Medulla oblongata (tissue), 1 donor: Measurements from ENCODE around the gene PPIA.
A peak's percentile ranks its signal among the peaks of the same experiment; 100 is the strongest.
"Not testable (repeated sequence)": the region's sequence is repeated elsewhere in the genome, so short reads cannot be mapped to it uniquely, and the experiment has no call there.

Source experiments
- DNase-seq: peaks from one replicate; pipeline ENCODE4 v3.0.0-alpha.2; 2015; ENCODE audit errors: extremely low spot score

The PPIA gene

DNA sequence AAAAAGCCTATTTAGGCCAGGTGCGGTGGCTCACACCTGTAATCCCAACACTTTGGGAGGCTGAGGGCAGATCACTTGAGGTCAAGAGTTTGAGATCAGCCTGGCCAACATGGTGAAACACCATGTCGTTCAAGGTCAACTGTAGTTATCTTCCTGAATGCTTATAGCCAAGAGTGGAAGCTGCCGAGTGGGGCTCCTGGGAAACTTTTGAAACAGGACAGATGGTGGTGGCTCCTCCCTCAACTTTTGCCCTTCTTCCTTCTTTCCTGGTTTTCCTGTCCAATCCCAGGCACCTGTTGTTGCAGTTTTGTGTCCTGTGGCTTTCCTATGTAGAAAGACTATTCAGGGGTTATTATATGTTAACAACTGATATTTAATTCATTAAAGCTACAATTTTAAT is 8.7 kb upstream of the PPIA start:
- DNase-seq, result no peak

DNA sequence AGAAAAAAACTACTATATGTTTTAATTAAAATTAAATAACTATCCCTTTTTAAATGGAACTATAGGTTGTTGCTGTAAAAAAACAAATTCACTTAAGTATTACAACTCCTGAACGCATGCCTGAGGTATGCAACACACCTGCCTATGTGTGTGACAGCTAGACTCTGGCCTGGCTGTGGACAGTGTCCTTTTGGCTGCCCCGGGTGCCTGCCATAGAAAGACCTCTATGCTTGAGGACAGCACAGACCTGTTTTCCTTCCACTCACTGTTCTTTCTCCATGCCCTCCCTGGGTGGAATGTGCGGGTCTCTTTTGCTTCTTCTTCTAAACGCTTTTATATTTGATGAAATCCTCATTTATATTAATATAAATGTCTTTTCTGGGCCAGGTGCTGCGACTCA is 6.5 kb upstream of the PPIA start:
- no peak for DNase-seq

DNA sequence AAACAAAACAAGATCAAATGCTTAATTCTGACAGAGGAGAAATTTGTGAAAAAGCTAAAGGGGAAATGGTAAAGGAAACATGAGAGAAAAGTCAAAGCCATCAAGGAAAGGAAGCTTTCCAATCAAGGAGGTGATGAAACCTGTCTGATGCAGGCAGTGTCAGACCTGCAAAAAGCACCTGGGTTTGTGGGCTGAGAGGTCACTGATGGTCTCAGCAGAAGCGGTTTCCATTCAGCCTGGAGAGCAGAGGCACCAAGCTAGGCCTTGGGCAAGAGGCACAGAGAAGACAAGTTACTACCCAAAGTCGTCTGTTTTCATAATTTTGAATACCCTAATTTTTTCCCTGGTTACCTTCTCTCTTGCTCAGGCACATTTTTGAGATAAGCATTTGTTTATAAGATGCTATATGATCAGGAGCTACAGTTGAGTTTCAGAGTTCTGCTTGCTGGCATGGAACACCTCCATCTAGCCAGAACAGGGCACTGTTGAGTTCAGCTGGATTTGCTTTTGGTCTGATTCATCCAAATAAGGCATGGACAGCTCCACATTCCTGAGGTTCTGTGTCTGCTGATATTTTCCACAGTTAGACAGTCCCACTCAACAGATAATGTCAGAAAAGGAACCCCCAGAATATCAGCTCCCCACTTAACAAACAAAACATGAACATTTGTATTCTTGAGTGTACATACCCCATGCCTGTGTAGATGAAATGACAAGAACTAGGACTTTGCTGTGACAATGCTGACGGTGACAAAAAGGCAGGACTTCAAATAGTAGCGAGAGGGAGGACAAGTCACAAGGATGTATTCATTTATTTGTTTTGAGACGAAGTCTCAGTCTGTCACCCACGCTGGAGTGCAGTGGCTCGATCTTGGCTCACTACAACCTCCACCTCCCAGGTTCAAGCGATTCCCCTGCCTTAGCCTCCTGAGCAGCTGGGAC is 4.9 kb upstream of the PPIA start:
- no peak for DNase-seq

DNA sequence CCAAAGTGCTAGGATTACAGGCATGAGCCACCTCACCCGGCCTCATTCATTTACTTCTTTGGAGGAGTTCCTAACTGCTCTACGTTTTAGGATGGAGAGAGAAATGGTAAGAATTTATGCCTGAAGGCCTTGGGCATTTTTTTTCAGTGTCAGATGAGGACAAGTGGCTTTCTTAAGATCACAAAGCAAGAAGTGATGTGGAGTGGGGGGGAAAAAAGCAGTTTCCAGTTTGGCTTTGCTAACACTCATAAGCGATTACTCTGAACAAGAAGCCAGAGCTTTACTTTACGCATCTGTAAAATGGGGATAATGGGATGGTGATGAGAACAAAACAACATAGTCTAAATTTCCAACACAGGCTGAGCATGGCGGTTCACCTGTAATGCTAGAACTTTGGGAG is 2.6 kb upstream of the PPIA start:
- no peak for DNase-seq

DNA sequence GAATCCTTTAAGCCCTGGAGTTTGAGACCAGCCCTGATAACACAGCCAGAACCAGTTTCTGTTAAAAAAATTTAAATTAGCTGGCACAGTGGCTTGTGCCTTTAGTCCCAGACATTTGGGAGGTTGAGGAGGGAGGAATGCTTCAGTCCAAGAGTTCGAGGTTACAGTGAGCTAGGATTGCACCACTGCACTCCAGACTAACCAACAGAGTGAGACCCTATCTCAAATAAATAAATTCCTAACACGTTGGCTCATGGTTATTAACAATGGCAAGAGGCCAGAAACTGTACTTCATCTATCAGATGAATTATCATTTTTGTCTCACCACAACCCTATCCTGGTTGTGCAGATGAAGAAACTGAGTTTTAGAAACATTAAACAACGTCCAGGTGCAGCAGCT is 2.1 kb upstream of the PPIA start:
- DNase-seq, result no peak

DNA sequence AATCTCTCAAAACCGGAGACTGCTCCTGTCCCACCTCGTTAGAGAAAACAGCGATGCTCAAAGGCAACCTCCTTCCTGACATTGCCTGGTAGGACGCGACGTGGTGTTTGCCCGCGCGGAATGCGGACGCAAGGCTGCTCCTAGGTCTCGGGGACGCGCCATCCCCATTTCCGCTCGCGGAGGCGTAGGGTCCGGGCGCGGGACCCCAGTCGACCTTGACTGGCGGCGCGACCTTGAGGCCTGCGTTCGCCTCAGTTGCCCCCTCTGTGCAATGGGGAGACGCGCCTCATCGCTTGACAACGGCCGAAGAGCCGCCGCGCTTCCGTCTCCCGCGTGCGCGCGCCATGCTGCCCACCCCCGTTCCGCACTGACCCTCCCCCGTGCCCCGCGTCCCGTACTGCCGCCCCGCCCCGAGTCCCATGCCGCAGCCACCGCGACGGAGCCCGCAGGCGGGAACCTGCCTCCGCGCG is 412 bp upstream of the PPIA start:
- no peak for DNase-seq

DNA sequence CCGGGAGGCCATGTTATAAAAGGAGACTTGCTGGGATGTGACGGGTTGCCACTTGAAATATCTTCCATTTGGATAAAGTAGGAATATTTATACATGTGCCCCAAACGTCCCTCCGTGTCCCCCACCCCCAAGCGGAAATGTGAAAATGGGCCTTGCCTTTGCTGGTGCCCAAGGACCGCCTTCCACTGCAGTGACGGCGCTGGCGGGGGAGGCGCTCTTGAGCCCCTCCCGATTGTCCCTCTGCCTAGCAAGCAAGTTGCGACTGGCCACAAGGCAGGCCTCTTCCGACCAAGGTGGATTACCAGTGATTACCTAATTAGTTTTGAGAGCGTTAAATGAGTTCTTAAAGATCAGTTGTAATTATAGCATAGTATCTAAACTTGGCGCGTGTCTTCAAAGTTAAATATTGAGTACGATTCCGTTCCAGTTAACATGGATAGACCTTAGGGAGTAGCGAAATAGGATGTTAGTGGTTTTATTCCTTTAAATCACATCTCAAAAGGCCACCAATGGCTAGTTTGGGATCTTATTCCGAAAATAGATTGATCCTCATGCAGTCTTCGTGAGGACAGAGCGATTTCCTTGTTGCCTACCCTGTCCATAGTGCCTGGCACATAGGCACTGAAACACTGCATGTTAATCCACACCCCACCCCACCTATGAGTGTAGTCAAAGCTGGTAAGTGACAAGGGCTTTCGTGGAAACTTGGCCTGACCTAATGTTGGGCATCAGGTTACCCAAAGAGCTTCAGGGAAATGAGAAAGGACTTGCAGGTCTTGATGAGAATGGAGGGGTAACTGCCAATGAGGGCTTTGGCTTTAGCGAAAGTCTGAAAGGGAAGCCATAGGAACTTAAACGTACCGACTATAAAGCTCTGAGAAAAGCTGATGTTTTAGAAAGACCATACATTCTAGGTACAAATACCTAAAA is 1.1 kb downstream of the PPIA start:
- DNase-seq, result peak; percentile 96

DNA sequence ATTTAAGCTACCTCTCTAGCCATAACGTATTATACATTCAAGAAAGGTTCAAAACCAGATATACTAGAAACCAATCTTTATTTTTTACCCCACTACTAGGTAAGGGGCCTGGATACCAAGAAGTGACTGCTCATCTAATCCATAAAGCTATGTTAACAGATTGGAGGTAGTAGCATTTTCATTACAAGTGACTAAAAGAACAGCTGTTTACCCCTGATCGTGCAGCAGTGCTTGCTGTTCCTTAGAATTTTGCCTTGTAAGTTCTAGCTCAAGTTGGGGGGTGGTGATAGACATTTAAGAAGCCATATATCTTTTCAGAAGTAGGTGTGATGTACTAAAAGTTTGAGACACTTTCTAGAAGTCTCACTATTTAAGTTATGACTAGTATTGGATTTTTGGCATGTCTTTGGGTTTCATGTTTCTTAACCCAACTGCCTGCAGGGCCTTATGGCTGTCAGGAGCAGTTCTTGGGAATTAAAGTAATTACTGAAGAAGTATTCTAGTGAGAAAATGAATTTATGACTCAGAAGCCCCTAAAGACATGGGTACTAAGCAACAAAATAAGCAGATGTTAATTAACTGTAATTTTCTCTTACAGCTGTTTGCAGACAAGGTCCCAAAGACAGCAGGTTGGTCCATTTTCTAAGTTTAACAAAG is 2.3 kb downstream of the PPIA start:
- DNase-seq, result no peak

DNA sequence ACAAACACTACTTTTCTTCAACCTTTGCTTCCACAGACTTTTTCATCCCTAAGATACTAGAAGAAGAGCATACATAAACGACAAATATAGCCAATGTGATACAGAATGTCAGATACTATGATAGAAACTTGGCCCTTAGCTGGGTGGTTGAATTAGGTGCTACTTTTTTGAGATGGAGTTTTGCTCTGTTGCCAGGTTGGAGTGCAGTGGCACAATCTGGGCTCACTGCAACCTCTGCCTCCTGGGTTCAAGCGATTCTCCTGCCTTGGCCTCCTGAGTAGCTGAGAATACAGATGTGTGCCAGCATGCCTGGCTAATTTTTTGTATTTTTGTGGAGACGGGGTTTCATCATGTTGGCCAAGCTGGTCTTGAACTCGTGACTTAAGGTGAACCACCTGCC is 3.5 kb downstream of the PPIA start:
- no peak for DNase-seq

DNA sequence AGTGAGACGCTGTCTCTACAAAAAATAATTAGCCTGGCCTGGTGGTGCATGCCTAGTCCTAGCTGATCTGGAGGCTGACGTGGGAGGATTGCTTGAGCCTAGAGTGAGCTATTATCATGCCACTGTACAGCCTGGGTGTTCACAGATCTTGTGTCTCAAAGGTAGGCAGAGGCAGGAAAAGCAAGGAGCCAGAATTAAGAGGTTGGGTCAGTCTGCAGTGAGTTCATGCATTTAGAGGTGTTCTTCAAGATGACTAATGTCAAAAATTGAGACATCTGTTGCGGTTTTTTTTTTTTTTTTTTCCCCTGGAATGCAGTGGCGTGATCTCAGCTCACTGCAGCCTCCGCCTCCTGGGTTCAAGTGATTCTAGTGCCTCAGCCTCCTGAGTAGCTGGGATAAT is 5.4 kb downstream of the PPIA start:
- no peak for DNase-seq

DNA sequence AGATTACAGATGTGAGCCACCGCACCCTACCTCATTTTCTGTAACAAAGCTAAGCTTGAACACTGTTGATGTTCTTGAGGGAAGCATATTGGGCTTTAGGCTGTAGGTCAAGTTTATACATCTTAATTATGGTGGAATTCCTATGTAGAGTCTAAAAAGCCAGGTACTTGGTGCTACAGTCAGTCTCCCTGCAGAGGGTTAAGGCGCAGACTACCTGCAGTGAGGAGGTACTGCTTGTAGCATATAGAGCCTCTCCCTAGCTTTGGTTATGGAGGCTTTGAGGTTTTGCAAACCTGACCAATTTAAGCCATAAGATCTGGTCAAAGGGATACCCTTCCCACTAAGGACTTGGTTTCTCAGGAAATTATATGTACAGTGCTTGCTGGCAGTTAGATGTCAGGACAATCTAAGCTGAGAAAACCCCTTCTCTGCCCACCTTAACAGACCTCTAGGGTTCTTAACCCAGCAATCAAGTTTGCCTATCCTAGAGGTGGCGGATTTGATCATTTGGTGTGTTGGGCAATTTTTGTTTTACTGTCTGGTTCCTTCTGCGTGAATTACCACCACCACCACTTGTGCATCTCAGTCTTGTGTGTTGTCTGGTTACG is 6.0 kb downstream of the PPIA start:
- no peak for DNase-seq

DNA sequence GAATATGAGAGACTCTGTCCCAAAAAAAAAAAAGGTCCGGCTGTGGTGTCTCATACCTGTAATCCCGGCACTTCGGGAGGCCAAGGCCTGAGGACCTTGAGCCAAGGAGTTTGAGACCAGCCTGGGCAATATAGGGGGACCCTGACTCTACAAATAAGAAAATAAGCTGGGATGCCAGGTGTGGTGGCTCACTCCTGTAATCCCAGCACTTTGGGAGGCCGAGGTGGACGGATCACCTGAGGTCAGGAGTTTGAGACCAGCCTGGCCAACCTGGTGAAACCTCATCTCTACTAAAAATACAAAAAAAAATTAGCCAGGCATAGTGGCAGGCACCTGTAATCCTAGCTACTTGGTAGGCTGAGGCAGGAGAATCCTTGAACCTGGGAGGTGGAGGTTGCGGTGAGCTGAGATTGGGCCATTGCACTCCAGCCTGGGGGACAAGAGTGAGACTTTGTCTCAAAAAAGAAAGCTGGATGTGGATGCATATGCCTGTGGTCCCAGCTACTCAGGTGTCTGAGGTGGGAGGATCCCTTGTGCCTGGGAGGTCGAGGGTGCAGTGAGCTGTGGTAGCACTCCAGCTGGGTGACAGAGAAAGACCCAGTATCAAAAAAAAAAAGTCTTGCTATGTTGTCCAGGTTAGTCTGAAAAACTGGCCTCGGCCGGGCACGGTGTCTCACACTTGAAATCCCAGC is 7.5 kb downstream of the PPIA start:
- DNase-seq, result not testable (repeated sequence)

DNA sequence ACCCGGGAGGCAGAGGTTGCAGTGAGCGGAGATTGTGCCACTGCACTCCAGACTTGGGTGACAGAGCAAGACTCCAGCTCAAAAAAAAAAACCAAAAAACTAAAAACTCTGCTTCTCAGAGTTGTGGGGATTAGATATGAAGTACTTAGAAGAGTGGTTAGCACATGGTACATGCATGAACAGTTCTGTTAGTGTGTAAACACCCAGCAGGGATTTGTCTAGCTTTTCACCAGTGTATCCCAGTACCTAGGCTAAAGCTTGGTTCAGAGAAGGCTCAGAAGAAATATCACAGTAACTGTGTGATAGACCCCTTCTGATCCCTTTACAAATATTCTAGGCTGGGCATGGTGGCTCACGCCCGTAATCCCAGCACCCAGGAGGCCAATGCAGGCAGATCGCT is 9.5 kb downstream of the PPIA start:
- DNase-seq, result no peak

DNA sequence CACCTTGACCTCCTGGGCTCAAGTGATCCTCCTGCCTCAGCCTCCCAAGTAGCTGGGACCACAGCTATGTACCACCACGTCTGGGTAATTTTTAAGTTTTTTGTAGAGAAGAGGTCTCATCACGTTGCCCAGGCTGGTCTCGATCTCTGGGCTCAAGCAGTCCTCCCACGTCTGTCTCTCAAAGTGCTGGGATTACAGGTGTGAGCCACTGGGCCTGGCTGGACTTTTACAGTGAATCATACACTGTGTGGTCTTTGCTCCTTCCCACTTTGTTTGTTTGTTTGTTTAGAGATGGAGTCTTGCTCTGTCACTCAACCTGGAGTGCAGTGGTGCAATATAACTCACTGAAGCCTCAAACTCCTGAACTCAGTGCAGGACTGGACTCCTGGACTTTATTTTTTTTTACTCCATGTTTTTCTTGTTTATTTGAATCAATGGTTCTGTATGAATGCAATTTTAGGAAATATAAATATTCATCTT is 12.5 kb downstream of the PPIA start:
- DNase-seq, result no peak

DNA sequence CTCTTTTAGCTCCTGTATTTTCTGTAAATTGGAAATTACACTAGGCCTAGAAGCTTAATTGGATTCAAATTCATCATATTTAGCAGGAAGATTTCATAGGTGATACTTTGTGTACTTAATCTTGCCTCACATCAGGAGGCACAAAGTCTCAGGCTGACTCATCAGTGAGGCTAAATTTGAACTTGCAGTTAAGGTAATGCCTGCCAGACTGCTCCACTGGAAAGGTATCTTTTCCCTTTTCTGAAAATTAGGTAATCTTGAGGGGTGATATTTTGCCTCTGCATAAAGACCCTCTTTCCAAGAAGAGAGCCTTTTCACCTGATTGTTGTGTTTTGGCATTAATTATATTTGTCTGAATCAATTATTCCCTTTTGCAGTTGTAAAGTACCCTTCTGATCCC is 14.6 kb downstream of the PPIA start:
- no peak for DNase-seq

DNA sequence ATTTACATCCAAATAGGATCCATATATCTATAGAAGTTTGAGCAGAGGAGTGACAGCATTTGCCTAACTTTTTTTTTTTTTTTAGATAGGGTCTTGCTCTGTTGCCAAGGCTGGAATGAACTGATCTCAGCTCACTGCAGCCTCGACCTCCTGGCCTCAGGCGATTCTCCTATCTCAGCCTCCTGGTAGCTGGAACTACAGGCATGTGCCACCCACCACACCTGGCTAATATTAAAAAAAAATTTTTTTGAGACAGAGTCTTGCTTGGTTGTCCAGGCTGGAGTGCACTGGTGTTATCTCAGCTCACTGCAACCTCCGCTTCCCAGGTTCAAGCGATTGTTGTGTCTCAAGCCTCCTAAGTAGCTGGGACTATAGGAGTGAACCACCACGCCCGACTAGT is 15.1 kb downstream of the PPIA start:
- no peak for DNase-seq

DNA sequence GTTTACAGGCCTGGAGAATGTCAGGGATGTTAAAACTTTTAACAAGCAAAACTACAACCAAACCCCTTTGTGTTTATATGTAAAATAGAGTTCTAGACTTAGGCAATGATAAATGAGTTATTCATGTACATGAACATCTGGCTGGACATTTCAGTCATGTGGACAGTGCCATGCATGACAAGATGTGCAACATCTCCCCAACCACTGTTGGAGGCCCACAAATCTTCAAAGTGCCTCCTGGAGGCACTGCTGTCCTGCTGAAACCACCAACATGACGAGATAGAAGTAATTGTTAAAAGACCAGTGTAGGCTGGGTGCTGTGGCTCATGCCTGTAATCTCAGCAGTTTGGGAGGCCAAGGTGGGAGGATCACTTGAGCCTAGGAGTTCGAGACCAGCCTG is 18.4 kb downstream of the PPIA start:
- DNase-seq, result no peak

DNA sequence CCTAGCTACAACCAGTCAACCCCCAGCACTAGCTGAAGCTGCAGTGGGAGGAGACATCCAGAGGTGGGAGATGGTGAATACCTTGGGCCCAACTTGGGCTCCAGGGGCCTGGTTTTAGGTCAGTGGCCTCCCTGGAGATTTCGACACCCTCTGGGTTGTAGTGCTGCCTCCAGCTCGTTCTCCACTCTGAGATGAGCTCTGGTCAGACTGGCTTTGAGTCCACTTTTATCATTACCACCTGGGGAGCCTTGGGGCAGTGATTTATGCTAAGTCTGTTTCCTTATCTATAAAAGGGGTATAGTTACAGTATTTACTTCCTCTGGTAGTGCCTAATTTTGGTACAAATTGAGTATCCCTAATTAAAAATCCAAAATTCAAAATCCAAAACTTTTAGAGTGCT is 22.8 kb downstream of the PPIA start:
- DNase-seq, result no peak

DNA sequence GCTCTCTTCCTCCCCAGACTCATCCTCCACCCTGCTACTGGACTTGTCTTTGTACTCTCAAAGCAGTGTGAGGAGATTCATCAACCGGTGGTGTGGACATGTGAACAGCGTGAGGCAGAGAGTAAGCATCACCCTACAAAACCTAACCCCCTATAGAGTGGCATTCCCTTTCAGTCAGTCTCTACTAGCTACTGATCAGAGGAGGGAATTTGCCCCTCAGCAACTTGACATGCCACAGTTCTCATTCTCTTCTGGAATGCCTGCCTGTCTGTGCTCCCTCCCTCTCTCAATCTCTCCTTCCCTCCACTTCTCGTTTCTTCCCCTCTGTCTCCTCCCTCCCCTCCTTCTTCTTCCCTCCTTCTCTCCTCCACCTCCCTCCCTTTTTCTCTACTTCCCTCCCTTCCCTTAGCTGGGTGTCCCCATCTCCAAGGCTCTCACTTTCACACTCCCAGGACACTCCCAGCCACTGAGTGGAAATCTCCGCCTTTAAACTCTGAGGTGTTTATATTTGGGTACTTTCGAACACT is 26.8 kb downstream of the PPIA start:
- no peak for DNase-seq

DNA sequence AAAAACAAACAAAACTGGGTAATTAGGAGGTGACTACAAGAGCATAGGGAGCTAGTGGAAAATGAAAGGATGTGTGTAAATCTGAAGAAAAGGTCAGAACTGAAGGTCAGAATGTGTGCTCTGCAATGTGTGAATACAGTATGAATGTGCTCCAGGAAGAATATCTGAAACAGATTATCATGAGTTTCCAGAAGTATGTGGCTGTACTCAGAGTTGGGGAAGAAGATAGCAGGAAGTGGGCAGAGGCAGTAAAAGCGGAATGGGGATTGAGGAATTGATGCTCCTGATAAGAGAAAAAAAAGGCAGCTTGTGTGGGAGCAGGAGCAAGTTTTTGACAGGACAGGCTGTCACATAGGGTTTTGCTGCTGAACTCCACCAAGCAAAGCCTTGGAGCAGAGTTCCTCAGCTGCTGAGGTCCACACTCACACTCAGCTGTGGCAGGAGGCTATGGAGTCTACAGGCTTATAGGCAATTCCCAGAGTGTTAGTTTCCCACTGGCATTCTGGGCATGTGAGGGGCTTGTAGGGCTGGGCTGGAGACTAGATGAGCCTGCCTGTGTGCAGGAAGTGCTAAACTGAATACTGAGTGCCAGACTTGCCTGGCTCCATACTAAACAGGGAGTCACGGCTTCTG is 28.5 kb downstream of the PPIA start:
- no peak for DNase-seq
